Central memory CD8-positive, alpha-beta T cell (primary cell): ENCODE data around the gene CFAP61.

ENCODE experiments used
- ATAC-seq: fragments of 150-1000 bp; cut with Tn5 transposase; replicated peaks from 2 replicates; pipeline ENCODE4 v1.10.0; 2022; ENCODE audit warnings: mild to moderate bottlenecking, moderate FRiP score, moderate number of reproducible peaks; ENCODE audit not compliant: poor library complexity, severe bottlenecking; ENCODE audit errors: extremely low read depth
- DNase-seq, 2 donors: peaks; one replicate each; pipeline ENCODE4 v3.0.0; 2021; ENCODE audit warnings: low spot score in 2 of 2
- H3K27ac Mint-ChIP-seq: one replicate; pipeline ENCODE4 v1.8.0; 2022; ENCODE audit warnings: low read depth, mild to moderate bottlenecking, moderate library complexity, mixed read lengths
- H3K27me3 Mint-ChIP-seq: one replicate; pipeline ENCODE4 v1.8.0; 2022; ENCODE audit warnings: mixed read lengths
- H3K36me3 Mint-ChIP-seq: one replicate; pipeline ENCODE4 v1.8.0; 2022; ENCODE audit warnings: mild to moderate bottlenecking, moderate library complexity, mixed read lengths; ENCODE audit not compliant: insufficient read depth
- H3K4me1 Mint-ChIP-seq: one replicate; pipeline ENCODE4 v1.8.0; 2022; ENCODE audit warnings: mixed read lengths
- H3K4me3 Mint-ChIP-seq: one replicate; pipeline ENCODE4 v1.8.0; 2022; ENCODE audit warnings: mild to moderate bottlenecking, moderate library complexity, mixed read lengths
- H3K9me3 Mint-ChIP-seq: one replicate; pipeline ENCODE4 v1.8.0; 2022; ENCODE audit warnings: mixed read lengths

Gene CFAP61

DNA sequence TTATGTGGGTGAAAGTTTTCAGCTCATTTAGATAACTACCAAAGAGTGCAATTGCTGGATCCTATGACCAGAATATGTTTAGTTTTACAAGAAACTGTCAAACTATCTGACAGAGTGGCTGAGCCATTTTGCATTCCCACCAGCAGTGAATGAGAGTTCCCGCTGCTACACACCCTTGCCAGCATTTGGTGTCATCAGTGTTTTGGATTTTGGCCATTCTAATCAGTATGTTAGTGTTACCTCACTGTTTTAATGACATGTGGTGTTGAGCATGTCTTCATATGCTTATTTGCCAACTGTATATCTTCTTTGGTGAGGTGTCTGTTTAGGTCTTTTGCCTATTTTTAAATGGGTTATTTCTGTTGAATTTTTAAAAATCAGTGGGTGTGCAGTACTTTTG, 120.9 kb downstream of the CFAP61 start:
- Mint-ChIP-seq H3K9me3 (peaks cover 4% of the 10 kb centered on the region), H3K27ac (no peak overlapping the region)
- ATAC-seq = no peak

DNA sequence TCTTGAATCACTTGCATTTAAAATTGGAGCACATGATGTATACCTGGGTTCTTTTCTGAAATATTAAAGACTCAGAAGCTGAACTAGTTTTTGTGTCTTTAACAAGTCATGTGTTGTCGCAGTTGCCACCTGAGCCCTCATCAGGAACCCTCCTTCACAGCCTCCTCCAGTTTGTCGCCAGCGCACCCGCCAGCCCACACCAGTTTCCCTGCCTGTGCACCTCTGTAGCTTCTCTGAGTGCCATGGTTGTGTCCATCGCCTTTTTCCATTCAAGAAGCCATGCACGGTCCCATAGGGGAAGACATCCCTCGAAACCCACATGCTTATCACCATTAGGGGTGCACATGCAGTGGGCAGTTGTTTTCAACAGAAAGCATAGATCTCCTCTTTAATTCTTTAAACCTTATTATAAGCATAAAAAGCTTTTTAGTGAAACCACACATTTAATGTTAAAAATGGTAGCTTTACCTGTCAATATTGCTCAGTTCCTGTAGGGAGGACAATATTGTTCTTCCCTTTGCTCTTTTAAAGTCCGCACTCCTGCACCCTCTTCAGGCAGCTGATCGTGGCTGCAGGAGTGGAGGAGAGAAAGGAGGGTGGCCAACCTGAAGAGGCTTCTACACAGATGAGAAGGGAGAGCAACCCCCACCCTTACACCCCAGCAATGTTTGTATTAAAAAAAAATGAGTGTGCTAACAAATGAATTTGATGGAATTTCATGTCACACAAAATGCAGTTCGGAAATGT, 121.9 kb downstream of the CFAP61 start:
- Mint-ChIP-seq H3K9me3 (peaks cover 4% of the 10 kb centered on the region), H3K4me3 (no peak overlapping the region), H3K36me3 (no peaks in the 10 kb centered on the region), H3K4me1 (no peaks in the 10 kb centered on the region), H3K27me3 (peaks cover 21% of the 10 kb centered on the region), H3K27ac (no peak overlapping the region)
- ATAC-seq (no peak), DNase-seq (no peak)

More for the DNA sequence above, 120.9 kb downstream of the CFAP61 start:
- Mint-ChIP-seq H3K4me1 (no peaks in the 10 kb centered on the region), H3K27me3 (peaks cover 21% of the 10 kb centered on the region), H3K36me3 (no peaks in the 10 kb centered on the region), H3K4me3 (no peak overlapping the region)
- no peak for DNase-seq

DNA sequence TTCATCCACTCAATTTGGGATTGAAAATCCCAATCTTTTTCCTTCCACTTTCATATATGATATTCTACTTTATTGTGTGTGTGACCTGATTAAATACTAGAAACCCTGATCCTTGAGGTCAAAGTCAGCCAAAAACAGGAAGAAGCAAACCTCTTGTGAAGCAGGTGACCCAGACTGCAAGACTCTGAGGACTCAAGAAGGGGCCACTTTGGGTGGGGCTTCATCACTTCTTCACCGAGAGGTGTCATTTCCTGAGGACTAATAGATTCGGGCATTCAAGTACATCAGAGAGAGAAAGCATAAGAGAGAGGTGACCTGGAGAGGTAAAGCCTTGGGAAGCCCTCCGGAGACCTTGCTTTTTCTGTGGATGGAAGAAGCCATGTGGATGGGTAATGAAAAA, 129.0 kb downstream of the CFAP61 start:
- peaks cover 6% of the 10 kb centered on the region for H3K4me1 Mint-ChIP-seq
- H3K4me3 Mint-ChIP-seq = no peak overlapping the region
- H3K27ac Mint-ChIP-seq = peak overlapping the region; percentile 23
- H3K36me3 Mint-ChIP-seq = peaks cover 5% of the 10 kb centered on the region
- peaks cover 10% of the 10 kb centered on the region for H3K27me3 Mint-ChIP-seq
- peak; percentile 62 for ATAC-seq
- H3K9me3 Mint-ChIP-seq = no peaks in the 10 kb centered on the region
- no peak for DNase-seq

DNA sequence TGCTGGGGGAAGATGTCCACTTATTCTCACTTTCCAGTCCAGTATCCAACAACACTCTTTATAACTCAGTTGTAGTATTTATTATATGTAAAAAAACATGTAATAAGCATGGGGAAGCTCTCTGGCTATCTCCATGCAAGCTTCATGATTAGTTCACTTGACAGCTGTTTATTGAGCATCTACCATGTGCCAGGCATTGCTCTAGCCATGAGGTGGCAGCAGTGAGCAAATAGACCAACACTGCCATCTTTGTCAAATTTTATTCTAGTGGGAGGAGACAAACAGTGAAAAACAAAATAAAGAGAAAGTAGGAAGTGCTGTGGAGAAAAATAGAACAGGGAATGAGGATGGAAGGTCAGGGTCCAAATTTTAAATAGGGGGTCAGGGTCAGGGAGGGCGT, 131.8 kb downstream of the CFAP61 start:
- no peak for DNase-seq
- H3K4me1 Mint-ChIP-seq = peaks cover 6% of the 10 kb centered on the region

DNA sequence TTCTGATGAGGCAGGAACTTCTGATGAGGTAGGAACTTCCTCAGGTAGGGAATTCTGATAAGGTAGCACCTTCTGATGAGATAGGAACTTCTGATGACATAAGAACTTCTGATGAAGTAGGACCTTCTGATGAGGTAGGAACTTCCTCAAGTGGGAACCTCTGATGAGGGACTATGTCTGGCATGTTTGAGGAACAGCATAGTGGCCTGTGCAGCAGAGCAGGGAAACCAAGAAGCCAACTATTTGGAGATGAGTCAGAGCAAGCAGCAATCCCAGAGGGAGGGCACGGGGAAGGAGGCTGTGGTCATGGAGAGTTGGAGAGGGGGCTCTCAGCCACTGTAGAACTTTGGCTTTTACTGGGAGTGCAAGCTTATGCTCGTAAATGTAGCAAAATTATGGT, 132.4 kb downstream of the CFAP61 start:
- Mint-ChIP-seq H3K36me3 (peaks cover 5% of the 10 kb centered on the region), H3K4me1 (peaks cover 6% of the 10 kb centered on the region), H3K27ac (no peak overlapping the region), H3K4me3 (no peak overlapping the region), H3K9me3 (no peaks in the 10 kb centered on the region), H3K27me3 (no peaks in the 10 kb centered on the region)
- DNase-seq (no peak), ATAC-seq (no peak)

More for the DNA sequence above, 131.8 kb downstream of the CFAP61 start:
- no peaks in the 10 kb centered on the region for H3K9me3 Mint-ChIP-seq
- no peak overlapping the region for H3K4me3 Mint-ChIP-seq
- peaks cover 5% of the 10 kb centered on the region for H3K36me3 Mint-ChIP-seq
- no peak overlapping the region for H3K27ac Mint-ChIP-seq
- no peak for ATAC-seq
- H3K27me3 Mint-ChIP-seq = no peaks in the 10 kb centered on the region

DNA sequence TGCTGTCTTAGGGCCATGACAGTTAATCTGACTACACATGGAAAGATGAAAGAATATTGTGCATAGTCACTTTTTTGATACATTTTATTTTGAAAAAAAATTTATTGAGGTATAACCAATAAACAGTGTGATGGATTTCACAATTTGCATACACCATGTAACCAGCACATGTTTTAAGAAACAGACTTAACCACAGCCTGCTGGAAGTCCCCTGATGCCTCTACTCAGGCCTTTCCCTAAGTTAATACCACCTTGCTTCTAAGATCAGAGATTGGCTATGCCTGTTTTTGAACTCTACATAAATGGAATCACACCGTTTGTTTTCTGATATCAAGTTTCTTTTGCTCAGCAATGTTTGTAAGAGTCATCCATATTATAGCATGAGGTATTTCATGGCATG, 136.3 kb downstream of the CFAP61 start:
- Mint-ChIP-seq H3K36me3 (peaks cover 2% of the 10 kb centered on the region), H3K27me3 (peaks cover 2% of the 10 kb centered on the region), H3K4me3 (no peak overlapping the region), H3K4me1 (no peaks in the 10 kb centered on the region), H3K27ac (no peak overlapping the region), H3K9me3 (no peaks in the 10 kb centered on the region)
- DNase-seq (no peak), ATAC-seq (no peak)

DNA sequence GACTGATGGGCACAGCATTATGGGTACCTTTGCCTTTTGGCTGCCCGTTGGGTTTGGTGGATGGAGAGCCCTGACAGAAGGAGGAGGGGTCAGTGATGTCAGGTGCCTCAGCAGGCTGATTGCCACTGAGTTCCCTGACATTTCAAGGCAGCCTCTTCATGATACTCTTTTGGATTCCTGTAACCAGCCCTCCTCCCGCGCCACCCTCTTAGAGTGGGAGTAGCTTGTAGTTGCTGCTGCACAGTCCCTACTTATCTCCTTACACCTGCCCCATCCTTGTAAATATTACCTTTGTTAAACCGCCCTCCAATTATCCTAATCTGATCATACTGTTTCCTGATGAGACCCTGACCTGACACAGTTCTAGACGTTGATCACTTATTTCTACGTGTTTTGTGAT, 140.0 kb downstream of the CFAP61 start:
- H3K27me3 Mint-ChIP-seq = peaks cover 12% of the 10 kb centered on the region

DNA sequence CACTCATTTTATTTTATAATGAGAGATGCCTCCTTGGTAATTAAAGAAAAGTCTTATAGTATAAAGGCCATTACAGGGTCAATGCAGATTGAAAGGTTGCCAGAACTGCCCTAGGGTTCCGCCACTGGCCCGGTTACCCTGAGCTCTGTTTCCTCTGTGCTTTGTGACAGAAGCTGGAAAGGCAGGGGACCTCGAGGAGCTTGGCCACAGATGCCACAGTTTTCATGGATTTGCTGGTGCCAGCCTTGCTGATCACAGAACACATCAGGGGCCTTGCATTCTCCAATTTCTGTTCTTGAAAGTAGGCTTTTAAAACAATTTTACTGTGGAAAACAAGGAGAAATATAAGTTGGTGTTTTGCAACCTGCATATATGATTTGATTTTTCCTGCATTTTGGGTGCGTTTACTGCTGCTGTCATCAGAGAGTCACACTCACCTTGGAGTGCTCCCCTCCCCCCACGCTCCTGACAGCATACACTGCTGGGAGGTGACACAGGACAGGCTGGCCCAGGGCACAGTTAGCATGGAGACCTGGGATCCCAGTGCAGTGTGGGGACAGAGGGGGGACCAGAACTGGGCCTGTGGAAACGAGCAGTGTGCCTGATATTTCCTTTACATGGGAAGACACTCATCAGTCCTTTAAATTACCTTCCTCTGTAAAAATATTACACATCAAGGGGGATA, 142.8 kb downstream of the CFAP61 start:
- ATAC-seq (no peak), DNase-seq (no peak)
- Mint-ChIP-seq H3K27me3 (peaks cover 22% of the 10 kb centered on the region), H3K9me3 (no peaks in the 10 kb centered on the region), H3K4me3 (no peak overlapping the region), H3K27ac (no peak overlapping the region), H3K36me3 (peaks cover 3% of the 10 kb centered on the region), H3K4me1 (no peaks in the 10 kb centered on the region)

More for the DNA sequence above, 140.0 kb downstream of the CFAP61 start:
- Mint-ChIP-seq H3K36me3 (peaks cover 2% of the 10 kb centered on the region), H3K27ac (no peak overlapping the region), H3K4me1 (no peaks in the 10 kb centered on the region), H3K4me3 (no peak overlapping the region), H3K9me3 (no peaks in the 10 kb centered on the region)
- ATAC-seq (no peak), DNase-seq (no peak)

DNA sequence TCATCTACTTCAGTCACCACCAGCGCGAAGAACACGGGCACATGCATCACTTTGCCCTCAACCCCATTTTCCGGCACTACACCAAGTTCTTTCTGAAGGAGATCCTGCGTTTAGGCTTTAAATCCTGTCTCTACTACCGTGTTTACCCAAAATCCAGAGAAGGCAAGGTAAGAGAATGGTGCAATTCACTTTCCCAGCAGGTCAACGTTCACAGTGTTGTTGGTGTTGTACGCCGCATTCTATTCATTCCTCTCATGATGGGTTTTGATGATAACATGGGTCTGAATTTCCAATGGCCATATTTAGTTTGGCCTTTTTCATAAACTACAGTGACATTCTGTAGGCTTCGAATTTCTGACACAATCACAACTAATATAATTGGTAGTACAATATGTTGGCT, 144.3 kb downstream of the CFAP61 start:
- no peaks in the 10 kb centered on the region for H3K4me1 Mint-ChIP-seq
- H3K27ac Mint-ChIP-seq = no peak overlapping the region
- no peak for DNase-seq
- no peak for ATAC-seq
- H3K36me3 Mint-ChIP-seq = peaks cover 3% of the 10 kb centered on the region
- no peaks in the 10 kb centered on the region for H3K9me3 Mint-ChIP-seq
- no peak overlapping the region for H3K4me3 Mint-ChIP-seq
- H3K27me3 Mint-ChIP-seq = peaks cover 22% of the 10 kb centered on the region

DNA sequence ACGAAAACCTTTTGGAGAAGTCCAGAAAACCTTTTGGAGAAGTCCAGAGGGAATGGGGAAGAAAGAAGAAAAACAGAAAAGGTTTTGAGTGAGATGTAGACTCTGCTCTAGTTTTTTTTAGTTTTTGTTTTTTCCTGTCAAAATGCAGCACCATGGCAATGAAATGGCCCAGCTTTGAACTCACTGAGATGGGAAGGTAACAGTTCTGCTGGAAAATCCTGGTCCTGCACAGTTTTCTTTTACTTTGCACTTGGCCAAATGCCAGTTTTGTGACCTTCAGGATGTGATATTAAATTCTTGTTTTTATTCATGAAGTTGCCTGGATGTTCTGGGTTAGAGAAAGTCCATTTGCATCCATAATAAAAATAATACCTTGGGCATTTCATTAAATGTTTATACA, 145.7 kb downstream of the CFAP61 start:
- no peaks in the 10 kb centered on the region for H3K4me1 Mint-ChIP-seq
- no peak overlapping the region for H3K27ac Mint-ChIP-seq
- peaks cover 22% of the 10 kb centered on the region for H3K27me3 Mint-ChIP-seq
- ATAC-seq = no peak
- no peak for DNase-seq
- H3K9me3 Mint-ChIP-seq = no peaks in the 10 kb centered on the region
- H3K4me3 Mint-ChIP-seq = no peak overlapping the region
- peaks cover 3% of the 10 kb centered on the region for H3K36me3 Mint-ChIP-seq

DNA sequence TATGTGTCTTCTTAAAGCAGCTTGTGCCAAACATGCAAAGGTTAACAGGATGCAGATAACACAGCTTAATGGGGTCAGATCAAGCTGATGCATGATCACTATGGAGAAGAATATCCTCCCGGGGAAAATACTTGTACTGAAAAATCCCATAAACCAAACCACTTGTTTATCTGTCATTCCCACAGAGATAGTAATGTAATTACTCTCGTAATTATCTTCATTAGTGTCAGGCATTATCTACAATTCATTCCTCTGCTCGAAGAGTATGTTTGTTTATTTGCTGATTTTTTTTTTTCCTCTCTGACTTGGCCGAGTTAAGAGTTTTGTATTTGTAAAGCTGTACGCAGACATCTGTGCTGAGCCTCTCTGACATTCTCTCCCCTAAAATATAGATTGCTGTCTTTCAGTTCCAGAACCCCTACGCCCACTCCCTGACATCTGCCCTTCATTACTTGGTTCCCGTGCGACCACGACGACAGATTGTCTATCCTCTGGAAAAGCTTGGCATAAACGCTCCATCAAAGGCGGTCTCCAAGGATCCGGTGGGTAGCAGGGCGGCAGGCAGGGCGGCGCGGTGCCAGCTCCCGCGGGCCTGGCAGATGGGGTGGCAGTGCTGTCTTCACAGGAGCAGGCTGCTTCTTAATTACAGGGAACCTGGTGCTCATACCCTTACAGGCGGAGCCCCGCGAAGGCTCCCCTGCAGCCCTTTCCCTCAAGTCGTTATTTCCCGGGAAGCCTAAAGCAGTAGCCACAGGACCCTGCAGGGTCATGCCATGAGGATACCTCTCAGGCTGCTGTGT, 147.2 kb downstream of the CFAP61 start:
- Mint-ChIP-seq H3K4me1 (no peaks in the 10 kb centered on the region), H3K36me3 (peaks cover 3% of the 10 kb centered on the region), H3K9me3 (no peaks in the 10 kb centered on the region), H3K4me3 (no peak overlapping the region), H3K27me3 (peaks cover 15% of the 10 kb centered on the region), H3K27ac (no peak overlapping the region)
- no peak for DNase-seq
- ATAC-seq = no peak

DNA sequence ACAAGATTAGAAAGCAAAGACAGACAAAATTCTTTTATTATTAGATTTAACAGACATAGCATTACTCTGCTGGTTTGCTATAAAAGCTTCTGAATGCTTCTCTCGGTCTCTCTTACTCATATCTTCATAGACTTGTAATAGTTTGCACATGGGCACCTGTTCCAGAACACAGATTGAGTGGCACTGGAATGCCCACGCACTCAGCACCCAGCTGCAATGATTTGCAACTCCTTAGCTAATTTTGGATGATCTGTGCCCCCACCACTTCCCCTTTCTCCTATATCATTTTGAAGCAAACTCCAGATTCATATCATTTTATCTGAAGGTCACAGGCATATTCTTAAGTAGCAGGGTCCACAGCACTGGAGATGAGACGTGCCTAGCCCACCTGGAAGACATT, 148.8 kb downstream of the CFAP61 start:
- DNase-seq (no peak), ATAC-seq (no peak)
- Mint-ChIP-seq H3K27me3 (peaks cover 17% of the 10 kb centered on the region), H3K4me3 (no peak overlapping the region), H3K9me3 (no peaks in the 10 kb centered on the region), H3K4me1 (no peaks in the 10 kb centered on the region), H3K36me3 (peaks cover 2% of the 10 kb centered on the region), H3K27ac (no peak overlapping the region)
